Measurements from ENCODE around the gene SP140.

- TF ChIP-seq CTCF (conservative IDR thresholded peaks at IDR 0.05 in 1 of 2, IDR thresholded peaks at IDR 0.05 in 1 of 2; ENCODE audit: extremely low read depth in 1 of 2, insufficient read depth in 1 of 2, low read depth in 1 of 2, low read length in 2 of 2) (no peak), EZH2 (IDR thresholded peaks at IDR 0.05; ENCODE audit: borderline replicate concordance, low read length) (no peak)
Measured at GRCh38 chr2:230230087-230230486, 4.6 kb downstream of the SP140 start.
